NT2/D1 (cell line): ENCODE measurements around the gene SHISAL1.

Source experiments
- SUZ12 ChIP-seq: IDR thresholded peaks from 2 replicates; pipeline ENCODE4 v1.6.1; 2011; ENCODE audit not compliant: insufficient read length, insufficient read depth; ENCODE audit errors: extremely low read depth
- YY1 ChIP-seq: IDR thresholded peaks from 2 replicates; pipeline ENCODE4 v1.6.1; 2011; ENCODE audit not compliant: insufficient read length, insufficient read depth
- ZNF274 ChIP-seq: IDR thresholded peaks from 2 replicates; pipeline ENCODE4 v1.6.1; 2011; ENCODE audit warnings: mild to moderate bottlenecking, low read depth, low read length

- TF ChIP-seq YY1: no peak
- TF ChIP-seq SUZ12: no peak
- TF ChIP-seq ZNF274: no peak
Observed at GRCh38 chr22:44199164-44199563, 113.6 kb downstream of the SHISAL1 start.
